HG03378 (cell line): ENCODE measurements around the gene RASAL1.

Source experiments
- ATAC-seq: cut with Tn5 transposase; IDR thresholded peaks from one replicate; pipeline ENCODE4 v1.9.1; 2021; ENCODE audit warnings: mild to moderate bottlenecking, moderate library complexity; ENCODE audit not compliant: unreplicated experiment

The RASAL1 gene

DNA sequence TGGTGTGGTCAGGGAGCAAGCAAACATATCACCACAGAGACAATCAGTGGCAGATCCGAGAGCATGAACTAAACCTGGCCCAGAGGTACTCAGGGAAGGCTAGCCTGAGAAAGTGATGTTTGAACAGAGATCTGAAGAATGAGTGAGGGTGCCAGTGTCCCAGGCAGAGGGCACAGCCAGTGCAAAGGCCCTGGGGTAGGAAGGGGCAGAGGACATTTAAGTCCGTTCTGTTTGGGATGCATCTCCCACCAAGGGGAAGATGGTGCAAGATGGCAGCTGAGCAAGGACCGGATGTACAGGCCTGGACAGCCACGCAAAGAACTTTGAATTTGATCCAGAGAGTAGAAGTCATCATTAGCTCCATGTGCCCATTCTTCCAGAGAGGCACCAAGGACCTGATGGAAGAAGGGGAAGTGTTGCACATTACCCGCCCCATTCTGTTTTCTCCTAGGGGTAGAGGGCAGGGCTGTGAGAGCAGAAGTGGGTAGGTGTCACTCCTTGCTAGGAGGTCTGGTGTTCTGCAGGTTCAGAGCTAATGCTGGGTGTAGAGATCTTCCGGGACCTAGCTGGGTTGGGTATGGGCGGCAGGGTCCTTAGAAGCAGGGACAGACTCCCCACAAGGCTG lies 75.1 kb downstream of the RASAL1 start:
- ATAC-seq = no peak

DNA sequence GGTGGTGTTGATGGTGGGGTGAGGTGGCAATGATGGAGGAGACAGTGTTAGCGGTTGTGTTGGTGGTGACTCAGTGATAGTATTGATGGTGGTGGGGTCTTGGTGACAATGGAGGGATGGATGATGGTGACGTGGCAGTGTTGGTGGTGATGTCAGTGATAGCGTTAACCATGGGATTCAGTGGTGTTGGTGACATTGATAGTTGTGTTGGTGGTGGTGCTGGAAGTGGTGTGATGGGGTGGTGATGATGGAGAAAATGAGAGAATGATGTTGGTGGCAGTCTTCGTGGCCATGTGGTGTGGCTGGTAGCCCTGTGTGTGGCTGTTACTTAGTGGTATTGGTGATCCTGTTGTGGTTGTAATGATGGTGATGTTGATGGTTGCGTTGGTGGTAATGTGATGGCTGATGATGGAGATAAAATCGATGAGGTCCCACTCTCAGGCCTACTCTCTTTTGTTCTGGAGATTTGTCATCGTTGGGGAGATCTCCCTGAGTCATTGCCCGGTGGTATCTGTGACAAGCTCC lies 76.4 kb downstream of the RASAL1 start:
- ATAC-seq = no peak

DNA sequence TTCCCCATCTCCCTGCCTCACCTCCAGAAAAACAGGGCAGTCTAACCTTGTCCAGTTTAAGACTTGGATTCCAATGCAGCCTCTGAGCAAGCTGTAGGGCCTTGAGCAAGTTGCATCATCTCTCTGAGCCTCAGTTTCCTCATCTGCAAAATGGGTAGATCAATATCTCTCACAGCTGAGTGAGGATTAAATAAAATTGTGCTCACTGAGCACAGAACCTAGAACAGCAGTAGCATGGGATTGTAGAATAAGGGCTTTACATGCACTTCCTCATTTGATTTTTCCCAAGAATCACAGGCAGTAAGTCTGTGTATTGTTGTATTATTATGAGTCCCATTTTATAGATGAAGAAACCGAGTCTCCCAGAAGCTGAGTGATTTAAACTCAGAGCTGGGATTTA lies 77.0 kb downstream of the RASAL1 start:
- ATAC-seq = no peak

DNA sequence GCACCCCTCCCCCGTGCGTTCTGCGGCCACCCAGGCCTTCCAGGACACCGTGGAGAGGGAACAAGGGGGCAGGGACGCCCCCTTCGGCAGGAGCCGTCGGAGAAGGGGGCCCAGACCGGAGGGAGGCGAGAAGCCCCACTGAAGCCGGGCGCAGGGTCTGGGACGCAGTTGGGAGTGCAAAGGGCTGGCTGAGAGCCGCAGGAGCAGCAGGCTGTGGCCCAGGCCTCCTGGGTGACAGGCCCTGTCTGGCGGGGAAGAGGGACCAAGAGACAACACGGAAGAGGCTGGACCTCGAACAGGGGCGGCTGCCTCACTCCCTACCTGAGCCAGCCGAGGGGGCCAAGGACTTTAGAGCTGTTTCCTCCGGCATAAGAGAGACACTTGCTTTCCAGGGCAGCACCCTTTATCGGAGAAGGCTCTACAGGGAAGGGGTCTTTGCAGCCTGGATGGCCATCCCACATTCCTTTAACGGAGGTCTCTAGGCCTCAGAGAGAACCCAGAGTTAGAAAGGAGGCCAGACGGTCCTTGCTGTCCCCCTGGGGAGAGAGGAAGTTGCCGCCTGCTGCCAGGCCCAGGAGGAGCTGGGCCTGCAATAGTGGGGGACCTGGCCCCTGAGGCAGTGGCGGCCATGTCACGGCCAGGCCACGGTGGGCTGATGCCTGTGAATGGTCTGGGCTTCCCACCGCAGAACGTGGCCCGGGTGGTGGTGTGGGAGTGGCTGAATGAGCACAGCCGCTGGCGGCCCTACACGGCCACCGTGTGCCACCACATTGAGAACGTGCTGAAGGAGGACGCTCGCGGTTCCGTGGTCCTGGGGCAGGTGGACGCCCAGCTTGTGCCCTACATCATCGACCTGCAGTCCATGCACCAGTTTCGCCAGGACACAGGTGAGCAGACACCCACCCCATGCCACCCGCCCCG lies 77.7 kb downstream of the RASAL1 start:
- ATAC-seq = no peak

DNA sequence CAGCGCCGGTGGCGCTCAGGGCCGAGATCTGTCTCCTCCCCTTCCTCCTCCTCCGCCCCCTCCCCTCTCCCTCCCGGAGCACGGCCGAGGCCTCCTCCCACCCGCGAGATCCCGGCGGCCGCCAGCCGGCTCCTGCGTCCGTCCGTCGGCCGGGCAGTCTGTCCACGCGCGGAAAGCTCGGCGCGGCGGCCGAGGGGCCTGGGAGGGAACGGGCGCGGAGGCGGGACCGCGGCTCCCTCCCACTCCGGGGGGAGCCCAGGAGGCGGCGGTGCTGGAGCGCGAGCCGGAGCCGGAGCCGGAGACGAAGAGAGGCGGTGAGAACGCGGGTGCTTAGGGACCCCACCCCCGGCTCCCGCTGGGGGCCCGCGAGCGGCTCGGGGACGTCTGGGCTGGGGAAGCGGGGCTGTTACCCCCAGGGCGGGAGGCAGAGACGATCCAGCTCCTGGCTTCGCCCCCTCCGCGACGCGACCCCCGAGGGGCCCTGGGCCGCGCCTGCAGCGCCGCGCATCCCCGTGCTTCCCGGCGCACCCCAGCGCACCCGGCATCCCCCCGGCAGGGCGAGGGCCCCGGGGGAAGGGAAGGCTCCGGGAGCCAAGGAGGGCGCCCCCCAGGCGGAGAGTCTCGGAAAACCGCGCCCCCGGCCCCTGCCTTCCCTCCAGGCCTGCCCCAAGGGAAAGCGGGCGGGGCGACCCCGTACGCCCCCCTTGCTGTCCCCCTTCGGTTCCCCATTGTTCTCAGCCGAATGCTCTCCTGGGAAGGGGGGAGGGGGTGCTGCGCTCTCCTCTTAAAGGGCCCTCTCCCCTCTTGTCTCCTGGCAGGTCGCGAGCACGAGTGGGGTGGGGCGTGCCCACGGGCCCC lies 78.7 kb downstream of the RASAL1 start, which contains the start of gene DTX1:
TSS of gene DTX1 (plus strand) at position 100 of the 858 bp plus-strand sequence. CDS start 1,463 bp downstream, outside the sequence.
- no peak for ATAC-seq

DNA sequence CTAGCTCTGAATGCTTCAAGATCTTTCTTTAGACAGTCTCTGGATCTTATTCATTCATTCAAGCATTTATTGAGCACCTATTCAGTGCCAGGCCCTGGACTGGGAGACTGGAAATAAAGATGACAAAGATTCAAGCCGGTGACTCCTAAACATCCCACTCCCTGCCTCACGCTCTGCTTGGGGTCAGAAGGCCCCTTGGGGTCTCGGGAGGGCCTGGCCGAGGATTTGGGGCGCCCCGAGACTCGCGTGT lies 79.3 kb downstream of the RASAL1 start:
- ATAC-seq = no peak

DNA sequence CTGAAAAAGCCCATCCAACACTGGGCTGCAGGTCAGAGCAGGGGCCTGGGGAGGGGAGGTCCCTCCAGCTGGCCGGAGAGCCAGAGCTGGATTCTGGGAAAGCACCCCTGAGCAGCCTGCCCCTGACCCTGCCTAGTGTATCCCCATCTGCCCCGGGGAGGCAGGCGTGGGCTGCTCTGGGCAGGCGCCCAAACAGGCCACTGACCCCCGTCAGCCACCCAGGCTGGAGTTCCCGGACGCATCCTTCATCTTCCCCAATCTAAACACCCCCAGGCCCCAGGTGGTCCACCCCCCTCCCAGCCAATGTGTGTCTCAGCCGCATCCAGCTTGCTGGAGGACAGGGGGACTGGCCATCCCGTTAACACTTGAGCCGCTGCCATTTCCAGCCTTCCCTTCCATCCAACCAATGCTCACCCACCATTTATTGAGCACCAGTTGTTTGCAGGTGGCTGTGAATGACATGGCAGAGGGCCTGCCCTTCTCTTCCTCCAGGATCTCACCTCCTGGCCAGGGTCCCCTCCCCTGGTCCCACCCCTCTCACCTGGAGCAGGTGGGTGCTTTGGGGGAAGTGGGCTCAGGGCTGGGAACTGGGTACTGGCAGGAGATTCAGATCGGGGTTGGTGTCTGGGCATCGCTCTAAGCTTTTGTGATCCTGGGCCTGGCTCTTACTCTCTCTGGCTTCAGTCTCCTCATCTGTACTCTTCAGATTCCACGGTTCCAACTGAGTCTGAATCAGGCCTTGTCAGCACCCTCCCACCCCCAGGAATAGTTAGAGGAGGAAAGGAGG lies 79.8 kb downstream of the RASAL1 start:
- no peak for ATAC-seq

DNA sequence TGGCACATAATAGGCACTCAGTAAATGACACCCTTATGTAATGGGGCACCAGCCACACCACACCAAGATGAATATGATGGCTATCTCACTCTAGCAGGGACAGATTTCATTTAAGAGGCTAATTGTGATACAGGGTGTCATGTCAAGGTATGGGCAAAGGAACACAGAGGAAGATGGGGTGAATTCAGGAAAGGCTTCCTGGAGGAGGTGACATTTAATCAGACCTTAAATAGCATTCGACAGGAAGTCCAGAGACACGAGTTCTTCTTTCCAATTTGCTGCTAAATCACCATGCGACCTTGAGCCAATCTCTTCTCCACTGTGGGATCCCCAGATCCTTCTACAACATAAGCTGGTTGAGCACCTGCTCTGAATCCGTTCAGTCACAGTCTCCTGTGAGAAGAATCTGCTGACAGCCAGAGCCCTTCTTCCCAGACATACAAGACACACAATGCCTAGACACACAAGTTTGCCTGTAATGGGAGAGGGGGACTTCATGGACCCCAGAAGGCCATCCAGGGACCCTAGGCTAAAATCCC lies 80.5 kb downstream of the RASAL1 start:
- no peak for ATAC-seq

DNA sequence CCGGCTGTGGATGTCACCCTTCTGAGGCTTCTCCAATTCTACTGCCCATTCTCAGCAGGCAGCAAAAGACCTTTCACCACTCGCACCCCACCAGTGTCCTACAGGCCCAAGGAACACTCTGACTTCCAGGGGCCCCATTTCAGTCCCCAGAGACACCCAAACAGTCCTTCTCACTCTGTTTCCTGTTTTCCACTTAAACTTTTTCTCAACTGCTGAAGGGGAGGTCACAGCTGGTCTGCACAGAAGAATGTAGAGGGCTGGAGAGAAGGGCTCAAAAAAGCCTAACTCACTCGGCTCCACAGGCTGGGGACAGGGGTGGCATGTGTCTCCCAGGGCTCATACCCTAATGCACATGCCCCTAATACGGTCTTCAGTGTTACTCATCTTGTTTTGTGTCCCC lies 83.2 kb downstream of the RASAL1 start:
- no peak for ATAC-seq

DNA sequence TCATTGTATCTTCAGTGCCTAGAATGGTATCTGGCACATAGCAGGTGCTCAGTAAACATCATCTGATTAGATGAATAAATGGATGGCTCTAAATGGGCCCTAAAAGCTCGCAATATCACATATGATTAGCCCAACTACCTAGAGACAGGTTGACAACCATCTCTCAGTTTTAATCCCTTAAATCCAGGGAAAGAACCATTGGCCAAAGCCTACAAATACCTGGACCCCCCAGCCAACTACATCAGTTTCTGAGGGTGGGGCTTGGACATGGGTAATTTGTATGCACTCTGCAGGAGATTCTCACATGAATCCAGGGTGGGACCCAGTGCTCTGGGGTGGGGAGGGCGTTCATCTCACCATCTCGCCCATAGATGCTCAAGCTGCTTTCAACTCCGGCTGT lies 83.8 kb downstream of the RASAL1 start:
- no peak for ATAC-seq

DNA sequence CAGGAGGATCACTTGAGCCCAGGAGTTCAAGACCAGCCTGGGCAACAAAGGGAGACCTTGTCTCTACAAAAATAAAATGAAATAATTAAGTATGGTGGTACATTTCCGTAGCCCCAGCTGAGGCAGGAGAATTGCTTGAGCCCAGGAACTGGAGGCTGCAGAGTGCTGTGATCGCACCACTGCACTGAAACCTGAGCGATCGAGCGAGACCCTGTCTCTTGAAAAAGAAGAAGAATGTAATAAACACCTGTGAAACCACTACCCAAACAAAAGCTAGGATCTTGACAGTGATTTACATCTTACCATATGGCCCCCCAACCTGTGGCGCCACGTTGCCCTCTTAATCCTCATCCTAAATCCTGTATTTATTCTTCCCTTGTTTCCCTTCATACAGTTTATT lies 84.8 kb downstream of the RASAL1 start:
- ATAC-seq = no peak

DNA sequence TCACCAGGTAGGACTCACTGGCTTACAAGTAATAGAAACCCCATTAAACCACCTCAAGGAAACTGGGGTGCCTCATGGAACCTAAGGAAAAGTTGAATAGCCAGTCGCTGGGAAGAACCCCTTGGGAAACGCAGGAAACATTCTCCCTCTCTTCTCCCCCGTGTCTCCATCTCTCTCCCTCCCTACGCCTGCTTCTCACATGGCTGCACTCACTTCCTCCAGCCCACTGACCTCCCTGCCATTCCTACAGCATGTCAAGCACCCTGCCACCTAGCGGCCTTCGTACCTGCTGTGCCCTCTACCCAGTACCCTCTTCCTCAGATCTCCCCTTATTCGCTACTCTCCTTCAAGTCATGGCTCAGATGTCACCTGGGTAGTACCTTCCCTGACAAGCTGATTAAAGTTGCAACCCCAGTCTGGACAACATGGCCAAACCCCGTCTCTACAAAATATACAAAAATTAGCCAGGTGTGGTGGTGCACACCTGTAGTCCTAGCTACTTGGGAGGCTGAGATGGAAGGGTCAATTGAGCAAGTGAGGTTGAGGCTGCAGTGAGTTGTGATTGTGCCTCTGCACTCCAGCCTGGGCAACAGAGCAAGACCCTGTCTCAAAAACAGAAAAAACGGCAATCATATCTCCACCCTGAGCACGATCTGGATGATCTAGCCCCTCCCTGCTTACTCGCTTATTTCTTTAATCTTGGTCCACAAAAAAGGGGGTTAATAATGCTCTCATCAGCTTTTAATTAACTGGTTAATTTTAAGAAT lies 85.4 kb downstream of the RASAL1 start:
- no peak for ATAC-seq
